Measurements from ENCODE around the gene VSIG10L.

Gene VSIG10L

DNA sequence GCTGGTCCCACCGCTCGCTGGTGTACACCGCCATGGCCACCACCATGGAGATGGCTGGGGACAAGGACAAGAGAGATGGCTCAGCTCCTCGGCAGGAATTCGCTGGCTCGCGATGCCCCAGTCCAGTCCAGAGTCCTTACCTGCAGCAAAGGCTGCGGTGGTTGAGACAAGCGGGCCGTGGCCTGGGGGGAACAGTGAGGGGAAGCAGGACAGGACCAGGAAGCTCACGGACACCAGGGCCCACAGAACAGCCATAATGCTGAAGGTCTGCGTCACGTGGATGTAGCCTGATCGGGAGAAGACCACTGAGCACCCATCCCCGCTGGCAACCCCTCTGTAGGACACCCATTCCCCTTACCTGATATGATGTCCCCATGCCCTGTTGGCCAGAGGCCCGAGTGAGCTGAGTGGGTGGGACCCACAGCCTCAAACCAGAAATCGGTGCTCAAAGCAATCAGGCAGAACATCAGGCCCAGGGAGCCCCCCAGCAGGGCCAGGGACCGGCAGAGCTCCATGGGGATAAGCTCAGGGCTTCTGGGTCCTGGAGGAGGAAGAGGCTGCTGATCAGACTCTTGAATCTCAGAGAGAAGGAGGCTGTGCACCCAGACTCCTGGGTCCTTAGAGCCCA, 30.2 kb upstream of the VSIG10L start:
- Histone ChIP-seq H3K27ac (ENCODE audit: low read depth, low read length) (no peak overlapping the region), H3K4me1 (ENCODE audit: control insufficient read depth, insufficient read depth, low read length) (peaks cover 7% of the 10 kb centered on the region), H3K27me3 (ENCODE audit: control insufficient read depth, insufficient read depth, low read length) (0 out of 2 replicates have a peak, but pooled peaks cover 3% of the 10 kb centered on the region), H3K36me3 (ENCODE audit: control insufficient read depth, insufficient read depth, low read length) (no peaks in the 10 kb centered on the region), H3K9ac (ENCODE audit: low read length) (no peak overlapping the region), H3K4me3 (ENCODE audit: low read depth, low read length) (no peak overlapping the region), H3K9me3 (ENCODE audit: control insufficient read depth, insufficient read depth, low read depth, low read length) (no peaks in the 10 kb centered on the region)

GRCh38 chr19:51371186-51371690, 29.3 kb upstream of the VSIG10L start:
- H3K9me3 ChIP-seq (ENCODE audit: control insufficient read depth, insufficient read depth, low read depth, low read length): no peaks in the 10 kb centered on the region
- H3K27ac ChIP-seq (ENCODE audit: low read depth, low read length): no peak overlapping the region
- no peaks in the 10 kb centered on the region for H3K36me3 ChIP-seq (ENCODE audit: control insufficient read depth, insufficient read depth, low read length)
- H3K4me3 ChIP-seq (ENCODE audit: low read depth, low read length): no peak overlapping the region
- H3K27me3 ChIP-seq (ENCODE audit: control insufficient read depth, insufficient read depth, low read length): 0 out of 2 replicates have a peak, but pooled peaks cover 3% of the 10 kb centered on the region
- peaks cover 7% of the 10 kb centered on the region for H3K4me1 ChIP-seq (ENCODE audit: control insufficient read depth, insufficient read depth, low read length)
- H3K9ac ChIP-seq (ENCODE audit: low read length): no peak overlapping the region

GRCh38 chr19:51370230-51370629, 28.3 kb upstream of the VSIG10L start:
- Histone ChIP-seq H3K27ac (ENCODE audit: low read depth, low read length) (no peak overlapping the region), H3K9me3 (ENCODE audit: control insufficient read depth, insufficient read depth, low read depth, low read length) (no peaks in the 10 kb centered on the region), H3K4me3 (ENCODE audit: low read depth, low read length) (no peak overlapping the region), H3K36me3 (ENCODE audit: control insufficient read depth, insufficient read depth, low read length) (no peaks in the 10 kb centered on the region), H3K27me3 (ENCODE audit: control insufficient read depth, insufficient read depth, low read length) (0 out of 2 replicates have a peak, but pooled peaks cover 3% of the 10 kb centered on the region), H3K4me1 (ENCODE audit: control insufficient read depth, insufficient read depth, low read length) (peaks cover 14% of the 10 kb centered on the region), H3K9ac (ENCODE audit: low read length) (no peak overlapping the region)

GRCh38 chr19:51368366-51369282, 26.7 kb upstream of the VSIG10L start, which contains the start of gene CLDND2:
Gene CLDND2 (minus strand): TSS chr19:51369003. CDS start chr19:51368577, 426 bp downstream.
- Histone ChIP-seq H3K27ac (ENCODE audit: low read depth, low read length) (peak within 1 kb of the TSS; percentile 78), H3K4me1 (ENCODE audit: control insufficient read depth, insufficient read depth, low read length) (peaks cover 24% of the 10 kb centered on the region), H3K36me3 (ENCODE audit: control insufficient read depth, insufficient read depth, low read length) (no peaks in the 10 kb centered on the region), H3K27me3 (ENCODE audit: control insufficient read depth, insufficient read depth, low read length) (0 out of 2 replicates have a peak, but pooled peaks cover 3% of the 10 kb centered on the region), H3K4me3 (ENCODE audit: low read depth, low read length) (peak within 1 kb of the TSS; percentile 81), H3K9me3 (ENCODE audit: control insufficient read depth, insufficient read depth, low read depth, low read length) (no peaks in the 10 kb centered on the region), H3K9ac (ENCODE audit: low read length) (peak within 1 kb of the TSS; percentile 83)

GRCh38 chr19:51367565-51368365, 25.8 kb upstream of the VSIG10L start:
- Histone ChIP-seq H3K9ac (ENCODE audit: low read length) (peak overlapping the region; percentile 84), H3K36me3 (ENCODE audit: control insufficient read depth, insufficient read depth, low read length) (no peaks in the 10 kb centered on the region), H3K27me3 (ENCODE audit: control insufficient read depth, insufficient read depth, low read length) (0 out of 2 replicates have a peak, but pooled peaks cover 3% of the 10 kb centered on the region), H3K4me1 (ENCODE audit: control insufficient read depth, insufficient read depth, low read length) (peaks cover 29% of the 10 kb centered on the region), H3K27ac (ENCODE audit: low read depth, low read length) (peak overlapping the region; percentile 78), H3K9me3 (ENCODE audit: control insufficient read depth, insufficient read depth, low read depth, low read length) (no peaks in the 10 kb centered on the region), H3K4me3 (ENCODE audit: low read depth, low read length) (peak overlapping the region; percentile 81)

DNA sequence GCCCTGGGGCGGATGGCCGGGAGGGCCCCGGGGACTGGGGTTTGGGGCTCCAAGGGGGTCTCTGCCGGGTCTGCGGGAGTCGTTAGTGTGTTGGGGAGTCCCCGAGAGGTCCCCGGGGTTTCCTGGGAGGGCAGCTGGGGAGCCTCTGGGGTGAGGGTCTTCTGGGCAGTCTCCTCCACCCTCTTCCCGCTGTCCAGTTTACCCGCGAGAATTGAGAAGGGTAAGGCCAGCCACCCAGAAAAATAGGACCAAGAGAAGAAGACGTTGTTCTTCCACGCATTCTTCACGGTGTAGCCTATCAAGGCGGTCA, 25.3 kb upstream of the VSIG10L start:
- H3K9ac ChIP-seq (ENCODE audit: low read length): peak overlapping the region; percentile 84
- H3K4me1 ChIP-seq (ENCODE audit: control insufficient read depth, insufficient read depth, low read length): peaks cover 32% of the 10 kb centered on the region
- H3K27me3 ChIP-seq (ENCODE audit: control insufficient read depth, insufficient read depth, low read length): 0 out of 2 replicates have a peak, but pooled peaks cover 3% of the 10 kb centered on the region
- H3K27ac ChIP-seq (ENCODE audit: low read depth, low read length): peak overlapping the region; percentile 59; the same call in 1 of the 2 replicates
- H3K9me3 ChIP-seq (ENCODE audit: control insufficient read depth, insufficient read depth, low read depth, low read length): no peaks in the 10 kb centered on the region
- no peaks in the 10 kb centered on the region for H3K36me3 ChIP-seq (ENCODE audit: control insufficient read depth, insufficient read depth, low read length)
- peak overlapping the region; percentile 81 for H3K4me3 ChIP-seq (ENCODE audit: low read depth, low read length)

GRCh38 chr19:51366389-51367254, 24.7 kb upstream of the VSIG10L start:
- H3K9ac ChIP-seq (ENCODE audit: low read length): peak overlapping the region; percentile 84
- no peaks in the 10 kb centered on the region for H3K36me3 ChIP-seq (ENCODE audit: control insufficient read depth, insufficient read depth, low read length)
- H3K9me3 ChIP-seq (ENCODE audit: control insufficient read depth, insufficient read depth, low read depth, low read length): no peaks in the 10 kb centered on the region
- peak overlapping the region; percentile 59; the same call in 1 of the 2 replicates for H3K27ac ChIP-seq (ENCODE audit: low read depth, low read length)
- H3K27me3 ChIP-seq (ENCODE audit: control insufficient read depth, insufficient read depth, low read length): no peaks in the 10 kb centered on the region
- peak overlapping the region; percentile 81 for H3K4me3 ChIP-seq (ENCODE audit: low read depth, low read length)
- H3K4me1 ChIP-seq (ENCODE audit: control insufficient read depth, insufficient read depth, low read length): peaks cover 32% of the 10 kb centered on the region

DNA sequence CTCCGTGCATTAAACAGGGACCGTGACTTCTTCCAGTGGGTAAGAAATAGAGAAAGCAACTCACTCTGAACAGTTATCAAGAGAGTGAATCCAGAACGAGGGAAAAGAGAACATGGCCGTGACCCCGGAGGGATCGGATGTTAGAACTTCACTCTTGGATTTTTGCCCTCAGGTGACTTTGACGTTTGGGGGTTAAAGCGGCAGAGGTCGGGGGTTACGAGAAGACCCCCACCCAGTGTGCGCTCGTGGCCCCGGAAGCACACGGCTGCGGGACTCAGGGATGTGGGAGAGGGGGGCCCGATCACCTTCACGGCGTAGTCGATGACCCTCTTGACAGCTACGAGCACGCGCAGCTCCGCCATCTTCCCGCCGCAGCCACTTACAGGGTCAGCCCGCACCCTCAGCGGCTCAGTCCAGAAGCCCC, 24.0 kb upstream of the VSIG10L start, which contains the start of gene ETFB:
TSS of gene ETFB (minus strand) at position 424 of the 424 bp plus-strand sequence. CDS start at position 362, 62 bp downstream.
- no peaks in the 10 kb centered on the region for H3K27me3 ChIP-seq (ENCODE audit: control insufficient read depth, insufficient read depth, low read length)
- peak within 1 kb of the TSS; percentile 59; the same call in 1 of the 2 replicates for H3K27ac ChIP-seq (ENCODE audit: low read depth, low read length)
- no peaks in the 10 kb centered on the region for H3K36me3 ChIP-seq (ENCODE audit: control insufficient read depth, insufficient read depth, low read length)
- no peaks in the 10 kb centered on the region for H3K9me3 ChIP-seq (ENCODE audit: control insufficient read depth, insufficient read depth, low read depth, low read length)
- peak within 1 kb of the TSS; percentile 81 for H3K4me3 ChIP-seq (ENCODE audit: low read depth, low read length)
- H3K9ac ChIP-seq (ENCODE audit: low read length): peak within 1 kb of the TSS; percentile 84
- peaks cover 32% of the 10 kb centered on the region for H3K4me1 ChIP-seq (ENCODE audit: control insufficient read depth, insufficient read depth, low read length)

GRCh38 chr19:51365211-51365964, 23.4 kb upstream of the VSIG10L start:
- Histone ChIP-seq H3K27me3 (ENCODE audit: control insufficient read depth, insufficient read depth, low read length) (no peaks in the 10 kb centered on the region), H3K9ac (ENCODE audit: low read length) (peak overlapping the region; percentile 80), H3K4me1 (ENCODE audit: control insufficient read depth, insufficient read depth, low read length) (peaks cover 32% of the 10 kb centered on the region), H3K4me3 (ENCODE audit: low read depth, low read length) (peak overlapping the region; percentile 64), H3K27ac (ENCODE audit: low read depth, low read length) (no peak overlapping the region), H3K36me3 (ENCODE audit: control insufficient read depth, insufficient read depth, low read length) (no peaks in the 10 kb centered on the region), H3K9me3 (ENCODE audit: control insufficient read depth, insufficient read depth, low read depth, low read length) (no peaks in the 10 kb centered on the region)

Measured in HUES6 (cell line).